GM04503 (cell line): ENCODE measurements around the gene NADK2.
A peak's percentile ranks its signal among the peaks of the same experiment; 100 is the strongest.
"Not testable (repeated sequence)": the region's sequence is repeated elsewhere in the genome, so short reads cannot be mapped to it uniquely, and the experiment has no call there.

ENCODE experiments used
- DNase-seq: peaks from one replicate; pipeline ENCODE4 v3.0.0-alpha.2; 2012; ENCODE audit warnings: low read depth

The NADK2 gene

DNA sequence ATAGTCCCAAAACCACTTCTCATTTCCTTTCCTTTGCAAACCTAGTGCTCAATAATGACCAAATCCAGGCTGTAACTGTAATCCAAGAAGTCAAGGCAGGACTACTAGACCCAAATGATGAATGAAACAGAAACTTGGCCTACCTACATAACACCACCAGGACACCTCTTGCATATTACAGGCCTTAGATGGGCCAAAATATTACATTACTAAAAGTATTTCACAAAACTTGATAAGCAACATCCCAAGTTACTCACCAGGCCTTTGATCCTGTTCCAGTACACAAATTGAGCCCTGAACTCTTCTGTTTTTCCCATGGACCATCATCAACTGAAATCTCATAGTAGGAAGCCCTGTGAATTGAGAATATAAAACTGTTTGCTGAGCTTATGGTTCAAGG lies 34.8 kb downstream of the NADK2 start:
- no peak for DNase-seq

DNA sequence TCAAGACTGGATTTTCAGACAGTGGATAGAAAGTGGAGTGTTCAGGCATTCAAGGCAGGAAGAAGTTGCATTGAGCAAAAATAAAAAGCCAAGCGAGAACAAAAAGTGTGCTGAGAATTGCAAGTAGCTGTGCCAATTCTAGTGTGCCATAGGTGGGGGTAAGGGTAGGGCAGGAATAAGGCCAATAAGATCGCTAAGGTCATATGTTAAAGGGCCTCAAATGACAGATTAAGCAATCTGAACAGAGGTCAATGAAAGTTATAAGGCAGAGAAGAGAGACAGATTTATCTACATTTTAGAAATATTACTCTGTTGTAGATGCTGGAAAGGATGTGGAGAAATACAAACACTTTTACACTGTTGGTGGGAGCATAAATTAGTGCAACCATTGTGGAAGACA lies 36.4 kb downstream of the NADK2 start:
- no peak for DNase-seq

DNA sequence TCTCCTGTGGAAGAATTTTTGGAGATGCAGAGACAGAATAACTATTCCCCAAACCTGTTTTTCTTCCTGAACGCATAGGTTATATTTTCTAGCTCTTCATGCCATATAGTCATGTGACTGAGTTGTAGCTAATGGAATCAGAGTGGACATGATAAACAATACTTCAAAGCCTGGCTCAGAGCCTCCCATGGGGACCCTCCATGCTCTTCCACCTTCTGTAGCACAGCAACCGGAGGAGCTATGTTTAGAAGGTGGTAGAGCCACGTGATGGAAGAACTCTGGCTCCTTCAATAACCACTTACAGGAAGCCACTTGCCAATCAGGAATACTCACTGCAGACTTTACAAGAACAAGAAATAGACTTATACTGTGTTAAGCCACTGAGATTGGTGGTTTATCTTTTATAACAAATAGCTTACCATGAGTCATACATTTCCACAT lies 39.2 kb downstream of the NADK2 start:
- peak; percentile 11 for DNase-seq

- no peak for DNase-seq
Measured at GRCh38 chr5:36200513-36200912, 41.2 kb downstream of the NADK2 start.

- no peak for DNase-seq
Measured at GRCh38 chr5:36199620-36200019, 42.1 kb downstream of the NADK2 start.

- DNase-seq: not testable (repeated sequence)
Measured at GRCh38 chr5:36198783-36199182, 42.9 kb downstream of the NADK2 start.

DNA sequence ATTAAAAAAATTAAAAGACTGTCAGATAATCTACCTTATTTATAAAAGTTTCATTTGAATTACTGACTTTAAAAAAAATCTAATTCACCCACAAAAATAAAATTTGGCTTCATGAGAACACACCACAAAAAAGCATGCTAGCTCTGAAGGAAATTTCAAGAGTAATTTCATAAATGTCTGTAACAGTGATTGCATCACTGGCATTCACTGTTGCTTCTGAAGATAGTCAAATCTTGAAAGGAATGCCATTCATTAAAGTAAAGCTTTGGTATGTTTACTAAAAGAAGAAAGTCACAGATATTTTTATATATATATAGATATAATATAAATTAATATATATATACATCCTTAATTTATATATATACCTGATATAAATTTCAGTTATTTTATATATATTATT lies 43.4 kb downstream of the NADK2 start:
- DNase-seq: no peak

- DNase-seq: no peak
Measured at GRCh38 chr5:36193746-36194145, 48.0 kb downstream of the NADK2 start.

- not testable (repeated sequence) for DNase-seq
Measured at GRCh38 chr5:36184408-36184807, 57.3 kb downstream of the NADK2 start.

DNA sequence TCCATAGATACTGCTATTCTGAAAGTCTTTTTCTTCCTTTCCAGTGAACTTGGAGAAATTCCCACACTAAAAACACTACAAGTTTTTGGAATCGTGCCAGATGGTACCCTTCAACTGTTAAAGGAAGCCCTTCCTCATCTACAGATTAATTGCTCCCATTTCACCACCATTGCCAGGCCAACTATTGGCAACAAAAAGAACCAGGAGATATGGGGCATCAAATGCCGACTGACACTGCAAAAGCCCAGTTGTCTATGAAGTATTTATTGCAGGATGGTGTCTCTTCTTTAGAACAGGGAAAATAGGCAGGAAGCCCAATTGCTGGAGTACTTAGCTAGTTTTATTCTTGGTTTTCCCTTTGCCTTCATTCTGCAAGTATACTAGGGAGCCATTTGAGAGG lies 60.0 kb downstream of the NADK2 start:
- DNase-seq: no peak

- DNase-seq: no peak
Measured at GRCh38 chr5:36180556-36181350, 61.0 kb downstream of the NADK2 start.

- DNase-seq: no peak
Measured at GRCh38 chr5:36179950-36180349, 61.8 kb downstream of the NADK2 start.

DNA sequence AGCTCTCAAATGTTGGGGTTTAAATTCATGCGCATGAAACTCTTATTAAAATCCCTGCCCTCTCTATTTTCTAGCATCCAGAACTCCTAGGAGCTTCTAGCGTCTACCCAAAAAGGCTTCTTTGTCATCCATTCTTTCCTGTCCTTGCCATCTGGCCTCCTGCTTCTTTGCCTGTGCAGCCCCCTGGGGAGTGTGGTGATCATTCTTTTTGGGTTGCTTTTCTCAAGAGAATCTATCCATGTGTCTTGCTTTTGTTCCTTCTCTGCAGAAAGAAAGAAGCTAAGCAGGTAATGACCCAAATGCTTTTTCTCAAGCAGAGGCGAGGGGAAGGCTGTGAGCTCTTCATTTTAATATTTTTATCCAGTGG lies 63.2 kb downstream of the NADK2 start:
- no peak for DNase-seq

GRCh38 chr5:36177715-36178523 lies 63.8 kb downstream of the NADK2 start:
- DNase-seq: no peak

GRCh38 chr5:36177154-36177553 lies 64.6 kb downstream of the NADK2 start:
- DNase-seq: no peak

- DNase-seq: no peak
Measured at GRCh38 chr5:36175043-36175442, 66.7 kb downstream of the NADK2 start.

- no peak for DNase-seq
Measured at GRCh38 chr5:36174119-36174518, 67.6 kb downstream of the NADK2 start.

DNA sequence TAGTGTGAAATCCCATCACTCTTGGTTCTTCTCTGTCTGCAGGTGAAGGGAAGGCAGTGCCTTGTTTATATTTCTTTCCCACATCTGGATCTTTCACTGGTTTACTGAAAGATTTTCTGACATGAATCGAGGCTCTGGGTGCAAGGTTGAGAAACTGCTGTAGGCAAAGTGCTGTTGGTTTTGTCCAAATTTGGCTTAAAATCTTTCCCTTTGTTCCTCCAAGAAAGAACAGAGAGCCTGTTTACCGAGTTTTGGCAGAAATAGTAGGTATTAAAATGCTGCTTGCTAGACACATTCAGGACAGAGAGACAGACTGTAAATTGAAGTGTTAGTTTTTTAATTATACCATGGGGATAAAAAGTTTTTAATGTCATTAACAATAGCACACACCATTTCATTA lies 68.3 kb downstream of the NADK2 start:
- no peak for DNase-seq

- DNase-seq: no peak
Measured at GRCh38 chr5:36172599-36172998, 69.1 kb downstream of the NADK2 start.

GRCh38 chr5:36170832-36171424 lies 70.8 kb downstream of the NADK2 start:
- DNase-seq: no peak

GRCh38 chr5:36168737-36169136 lies 73.0 kb downstream of the NADK2 start:
- DNase-seq: no peak

DNA sequence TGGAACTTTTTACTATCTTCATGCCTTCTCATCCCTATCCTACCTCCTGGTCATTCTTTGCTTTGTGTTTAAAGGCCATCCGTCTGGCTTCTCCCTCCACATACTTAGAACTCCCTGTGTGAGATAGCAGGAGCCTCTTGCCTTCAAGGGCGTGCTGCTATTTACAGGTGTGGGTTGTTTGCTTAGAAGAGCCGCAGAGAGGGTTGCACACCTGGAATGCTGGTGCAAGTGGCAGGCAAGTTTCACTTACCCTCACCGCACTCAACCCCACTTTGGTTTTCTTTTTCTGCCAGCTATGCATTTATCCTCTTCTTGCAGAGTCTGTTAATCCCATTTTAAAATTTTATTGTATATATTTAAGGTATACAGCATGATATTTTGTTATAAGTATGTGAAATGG lies 77.3 kb downstream of the NADK2 start:
- DNase-seq: no peak
